ENCODE data around the gene MICU1.

Gene MICU1

GRCh38 chr10:72567889-72568640, 57.8 kb downstream of the MICU1 start:
- no peak overlapping the region for H3K9ac ChIP-seq (ENCODE audit: low read length)
- H3K27me3 ChIP-seq (ENCODE audit: low read length) = no peaks in the 10 kb centered on the region
- H3K9me2 ChIP-seq (replicated peaks; ENCODE audit: insufficient read depth, low read length) = no peaks in the 10 kb centered on the region
- H3K36me3 ChIP-seq (ENCODE audit: low read length) = no peaks in the 10 kb centered on the region
- no peaks in the 10 kb centered on the region for H3F3A ChIP-seq (ENCODE audit: insufficient read depth)
- H3K9me3 ChIP-seq (ENCODE audit: insufficient read depth, low read length) = no peaks in the 10 kb centered on the region
- TF ChIP-seq EZH2phosphoT487 (conservative IDR thresholded peaks at IDR 0.05; ENCODE audit: low read length) = no peak
- TF ChIP-seq, protein P1, sequence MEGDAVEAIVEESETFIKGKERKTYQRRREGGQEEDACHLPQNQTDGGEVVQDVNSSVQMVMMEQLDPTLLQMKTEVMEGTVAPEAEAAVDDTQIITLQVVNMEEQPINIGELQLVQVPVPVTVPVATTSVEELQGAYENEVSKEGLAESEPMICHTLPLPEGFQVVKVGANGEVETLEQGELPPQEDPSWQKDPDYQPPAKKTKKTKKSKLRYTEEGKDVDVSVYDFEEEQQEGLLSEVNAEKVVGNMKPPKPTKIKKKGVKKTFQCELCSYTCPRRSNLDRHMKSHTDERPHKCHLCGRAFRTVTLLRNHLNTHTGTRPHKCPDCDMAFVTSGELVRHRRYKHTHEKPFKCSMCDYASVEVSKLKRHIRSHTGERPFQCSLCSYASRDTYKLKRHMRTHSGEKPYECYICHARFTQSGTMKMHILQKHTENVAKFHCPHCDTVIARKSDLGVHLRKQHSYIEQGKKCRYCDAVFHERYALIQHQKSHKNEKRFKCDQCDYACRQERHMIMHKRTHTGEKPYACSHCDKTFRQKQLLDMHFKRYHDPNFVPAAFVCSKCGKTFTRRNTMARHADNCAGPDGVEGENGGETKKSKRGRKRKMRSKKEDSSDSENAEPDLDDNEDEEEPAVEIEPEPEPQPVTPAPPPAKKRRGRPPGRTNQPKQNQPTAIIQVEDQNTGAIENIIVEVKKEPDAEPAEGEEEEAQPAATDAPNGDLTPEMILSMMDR (IDR thresholded peaks at IDR 0.05; ENCODE audit: insufficient read depth, low read length, poor library complexity, severe bottlenecking) = peak; percentile 17
- H3K27ac ChIP-seq (ENCODE audit: low read depth, low read length) = no peak overlapping the region
- no peak overlapping the region for H2AFZ ChIP-seq (ENCODE audit: low read depth, low read length, severe bottlenecking)
- no peaks in the 10 kb centered on the region for H3K79me2 ChIP-seq (ENCODE audit: insufficient read depth, low read length)
- H4K20me1 ChIP-seq (ENCODE audit: low read depth, low read length) = no peaks in the 10 kb centered on the region
- H3K4me2 ChIP-seq (ENCODE audit: low read depth, low read length, poor library complexity, severe bottlenecking) = no peak overlapping the region
- no peak overlapping the region for H3K4me3 ChIP-seq (ENCODE audit: insufficient read depth, low read length, poor library complexity, severe bottlenecking)

DNA sequence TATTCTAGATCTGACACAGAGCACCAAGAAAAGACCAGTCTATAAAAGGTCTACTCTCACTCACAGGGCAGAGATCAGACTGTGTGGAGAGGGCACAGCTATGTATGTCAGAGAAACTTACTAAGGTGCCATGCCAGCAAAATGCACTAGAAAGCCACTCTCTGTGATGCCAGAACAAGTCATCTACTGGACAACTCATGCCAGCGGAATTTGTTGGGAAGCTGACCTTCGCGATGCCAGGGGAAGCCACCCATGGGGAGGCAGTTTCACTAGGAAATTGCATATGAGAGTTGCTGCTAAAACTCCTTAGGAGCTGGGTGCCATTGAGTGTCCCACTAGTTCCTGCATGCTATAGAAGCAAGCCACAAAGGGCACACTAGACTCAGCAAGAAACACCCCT, 58.5 kb downstream of the MICU1 start:
- Histone ChIP-seq H3K9me3 (ENCODE audit: insufficient read depth, low read length) (no peaks in the 10 kb centered on the region), H3K36me3 (ENCODE audit: low read length) (0 out of 2 replicates have a peak, but pooled peaks cover 2% of the 10 kb centered on the region), H3K9ac (ENCODE audit: low read length) (no peak overlapping the region), H3F3A (ENCODE audit: insufficient read depth) (no peaks in the 10 kb centered on the region), H3K4me3 (ENCODE audit: insufficient read depth, low read length, poor library complexity, severe bottlenecking) (no peak overlapping the region), H3K27ac (ENCODE audit: low read depth, low read length) (no peak overlapping the region), H4K20me1 (ENCODE audit: low read depth, low read length) (no peaks in the 10 kb centered on the region), H3K27me3 (ENCODE audit: low read length) (no peaks in the 10 kb centered on the region), H3K79me2 (ENCODE audit: insufficient read depth, low read length) (no peaks in the 10 kb centered on the region), H3K4me2 (ENCODE audit: low read depth, low read length, poor library complexity, severe bottlenecking) (no peak overlapping the region), H2AFZ (ENCODE audit: low read depth, low read length, severe bottlenecking) (no peak overlapping the region), H3K9me2 (replicated peaks; ENCODE audit: insufficient read depth, low read length) (no peaks in the 10 kb centered on the region)
- TF ChIP-seq EZH2phosphoT487 (conservative IDR thresholded peaks at IDR 0.05; ENCODE audit: low read length) = no peak
- TF ChIP-seq, protein P1 (IDR thresholded peaks at IDR 0.05; ENCODE audit: insufficient read depth, low read length, poor library complexity, severe bottlenecking) = no peak

DNA sequence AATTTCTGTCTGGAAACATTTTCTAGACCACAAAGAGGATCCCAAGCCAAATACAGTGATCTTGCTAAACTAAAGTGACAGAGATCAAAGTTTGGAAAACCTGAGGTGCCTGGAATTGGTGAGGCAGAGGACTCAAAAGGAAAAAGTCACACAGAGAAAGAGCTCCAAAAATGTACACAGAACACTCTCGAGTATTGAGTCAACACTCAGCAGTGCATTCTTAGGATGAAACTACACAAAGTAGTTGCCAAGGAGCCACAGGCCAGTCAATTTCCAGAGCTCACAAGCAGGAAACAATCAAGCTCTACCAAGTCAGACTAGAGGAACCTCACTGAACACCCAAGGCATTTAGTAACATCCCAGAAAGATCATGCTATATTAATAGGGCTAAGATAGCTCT, 61.3 kb downstream of the MICU1 start:
- H3K4me2 ChIP-seq (ENCODE audit: low read depth, low read length, poor library complexity, severe bottlenecking) = no peak overlapping the region
- H3K36me3 ChIP-seq (ENCODE audit: low read length) = 0 out of 2 replicates have a peak, but pooled peaks cover 3% of the 10 kb centered on the region
- H3K27me3 ChIP-seq (ENCODE audit: low read length) = no peaks in the 10 kb centered on the region
- H4K20me1 ChIP-seq (ENCODE audit: low read depth, low read length) = no peaks in the 10 kb centered on the region
- H3K79me2 ChIP-seq (ENCODE audit: insufficient read depth, low read length) = no peaks in the 10 kb centered on the region
- H3K27ac ChIP-seq (ENCODE audit: low read depth, low read length) = no peak overlapping the region
- H3F3A ChIP-seq (ENCODE audit: insufficient read depth) = no peaks in the 10 kb centered on the region
- H3K9me3 ChIP-seq (ENCODE audit: insufficient read depth, low read length) = no peaks in the 10 kb centered on the region
- H3K9me2 ChIP-seq (replicated peaks; ENCODE audit: insufficient read depth, low read length) = no peaks in the 10 kb centered on the region
- H2AFZ ChIP-seq (ENCODE audit: low read depth, low read length, severe bottlenecking) = no peak overlapping the region
- H3K9ac ChIP-seq (ENCODE audit: low read length) = no peak overlapping the region
- TF ChIP-seq, protein P1 (IDR thresholded peaks at IDR 0.05; ENCODE audit: insufficient read depth, low read length, poor library complexity, severe bottlenecking) = no peak
- TF ChIP-seq EZH2phosphoT487 (conservative IDR thresholded peaks at IDR 0.05; ENCODE audit: low read length) = no peak
- H3K4me3 ChIP-seq (ENCODE audit: insufficient read depth, low read length, poor library complexity, severe bottlenecking) = no peak overlapping the region

Measured in SU-DHL-6 (cell line).